HepG2 (cell line): ENCODE measurements around the gene ACTN1. TPM values are rescaled to one million over a fixed set of nuclear protein-coding genes. Genes with fewer than 3 reads are reported as not detected.

Experiments used
- ATAC-seq: fragments of 200-7000 bp; cut with Tn5 transposase; 3 replicates; pipeline ENCODE4 v1.9.1; 2020; ENCODE audit warnings: mild to moderate bottlenecking, moderate library complexity
- BruUV-seq: library from RNA; stranded (reverse); fragments of 400-500 nt; replicated peaks from 2 replicates; lab custom pipeline; 2021; lab: Mats Ljungman, UMichigan
- CTCF ChIA-PET: fragments of 300-600 bp; formaldehyde crosslinking; extraction: SDS; loops from one replicate; lab custom pipeline; 2021; ENCODE audit warnings: low total read pairs, inconsistent platforms, low intra/inter-chr PET ratio; lab: Yijun Ruan, JAX
- POLR2A ChIA-PET: fragments of 350-600 bp; sonication (Branson Sonifier 250); formaldehyde crosslinking; loops from one replicate; lab custom pipeline; 2020; ENCODE audit warnings: antibody characterized with exemption, inconsistent platforms; lab: Yijun Ruan, JAX
- DNase-seq: peaks from one replicate; pipeline ENCODE4 v3.0.0-alpha.2; 2015; ENCODE audit warnings: low spot score
- FAIRE-seq: peaks from 3 replicates; lab custom pipeline; 2011; peaks lifted over from hg19 to GRCh38; lab: Jason Lieb, UNC
- H2AFZ ChIP-seq: one replicate; pipeline ENCODE4 v1.6.1; 2011; ENCODE audit warnings: low read length, inconsistent platforms
- H3K27ac ChIP-seq: fragments of 300-600 bp; 3 replicates; pipeline ENCODE4 v1.8.0; 2011; ENCODE audit warnings: mixed run types, mild to moderate bottlenecking, mixed read lengths, low read length, inconsistent platforms; ENCODE audit not compliant: insufficient read depth; ENCODE audit errors: extremely low read length
- H3K27me3 ChIP-seq, 2 experiments: fragments of 200-600 bp in 1 of 2; 2 replicates in 1 of 2; 3 replicates in 1 of 2; pipeline versions ENCODE4 v1.6.0 to v1.8.0; 2011; ENCODE audit warnings: low read length in 2 of 2, mild to moderate bottlenecking in 2 of 2, moderate library complexity in 2 of 2, inconsistent platforms in 1 of 2; ENCODE audit not compliant: insufficient read depth in 2 of 2, control insufficient read depth in 1 of 2
- H3K36me3 ChIP-seq, 2 experiments: fragments of 200-600 bp in 1 of 2; replicated peaks in 1 of 2; 2 replicates in 1 of 2; 3 replicates in 1 of 2; pipeline versions ENCODE4 v1.5.1 to v1.8.0; 2011; ENCODE audit warnings: low read length in 2 of 2, inconsistent platforms in 1 of 2; ENCODE audit not compliant: insufficient read depth in 2 of 2, control insufficient read depth in 1 of 2
- H3K4me1 ChIP-seq: 2 replicates; pipeline ENCODE4 v1.5.1; 2012; ENCODE audit warnings: low read length, inconsistent platforms; ENCODE audit not compliant: insufficient read depth
- H3K4me2 ChIP-seq: 2 replicates; pipeline ENCODE4 v1.6.0; 2011; ENCODE audit warnings: low read depth, low read length, inconsistent platforms
- H3K4me3 ChIP-seq, 3 experiments: fragments of 200-600 bp in 1 of 3; sonication (generic), shearing (Covaris generic) in 1 of 3; replicated peaks in 1 of 3; 2 replicates each; pipeline ENCODE4 v1.5.1; 2011 to 2016; ENCODE audit warnings: low read length in 3 of 3, inconsistent platforms in 2 of 3, low read depth in 2 of 3, mild to moderate bottlenecking in 2 of 3, control low read depth in 1 of 3, mixed read lengths in 1 of 3; ENCODE audit not compliant: insufficient read depth in 1 of 3
- H3K79me2 ChIP-seq: one replicate; pipeline ENCODE4 v1.6.1; 2011; ENCODE audit warnings: low read length, inconsistent platforms; ENCODE audit not compliant: insufficient read depth
- H3K9ac ChIP-seq: 2 replicates; pipeline ENCODE4 v1.6.0; 2011; ENCODE audit warnings: mild to moderate bottlenecking, low read depth, low read length, inconsistent platforms; ENCODE audit not compliant: insufficient read depth
- H3K9me3 ChIP-seq: 2 replicates; pipeline ENCODE4 v1.5.1; 2012; ENCODE audit warnings: mild to moderate bottlenecking, low read length
- H4K20me1 ChIP-seq: 2 replicates; pipeline ENCODE4 v1.6.0; 2011; ENCODE audit warnings: inconsistent platforms, mild to moderate bottlenecking, low read length, moderate library complexity; ENCODE audit not compliant: insufficient read depth
- BCL6 ChIP-seq: IDR thresholded peaks from 2 replicates; pipeline ENCODE4 v1.6.1; 2016; ENCODE audit warnings: missing genetic modification reagents, missing compliant biosample characterization
- ISX ChIP-seq: sonication (generic); formaldehyde crosslinking; conservative IDR thresholded peaks from 2 replicates; pipeline ENCODE4 v1.5.0; 2020; ENCODE audit warnings: missing genetic modification reagents
- PATZ1 ChIP-seq: sonication (generic); formaldehyde crosslinking; IDR thresholded peaks from 2 replicates; pipeline ENCODE4 v1.4.0; 2020; ENCODE audit warnings: missing genetic modification reagents
- RBM22 ChIP-seq: fragments of 200-400 bp; formaldehyde crosslinking; optimal IDR thresholded peaks from 2 replicates; pipeline ENCODE3; 2017; ENCODE audit warnings: mild to moderate bottlenecking, low read length, moderate library complexity
- RORA ChIP-seq: sonication (generic); formaldehyde crosslinking; IDR thresholded peaks from 2 replicates; pipeline ENCODE4 v1.5.0; 2020; ENCODE audit warnings: mild to moderate bottlenecking, missing genetic modification reagents, moderate library complexity
- WGBS: methylation state at CpG from one replicate; pipeline ENCODE4 v1.1.6; 2017; ENCODE audit warnings: low lambda C conversion rate; 5-methylcytosine and 5-hydroxymethylcytosine counted together
- in situ Hi-C: cut with HindIII; loops from 2 replicates; pipeline ENCODE4 v1.10.0; 2017; ENCODE audit warnings: low pct_unique_long_range_greater_than_20kb; ENCODE audit not compliant: extremely low pct_ligation_motif_present
- intact Hi-C: fragments of 100-400 bp; cut with micrococcal nuclease; formaldehyde crosslinking; loops from one replicate; pipeline ENCODE4 v1.10.0; 2022; ENCODE audit not compliant: unreplicated experiment
- polyA plus RNA-seq, 8 experiments: library from polyadenylated mRNA; depleted of rRNA in 3 of 8; stranded (reverse) in 7 of 8; unstranded in 1 of 8; fragments of >200 nt; fragmentation: Illumina TruSeq in 4 of 8; extraction: Trizol in 4 of 8; gene quantifications; 2 replicates each; pipeline versions ENCODE4 v1.2.1 to v1.2.3, GENCODE V29; 2011 to 2016; ENCODE audit warnings: low read depth in 4 of 8, missing spikeins in 1 of 8, mixed read lengths in 1 of 8; ENCODE audit not compliant: insufficient read depth in 1 of 8
- total RNA-seq, 5 experiments: library from RNA; depleted of rRNA; stranded (reverse); fragments of >200 nt; fragmentation: Illumina TruSeq; extraction: Trizol; gene quantifications; 2 replicates each; pipeline ENCODE4 v1.2.3, GENCODE V29; 2016; ENCODE audit warnings: low read depth in 1 of 5

Gene ACTN1
- total and polyA plus RNA-seq, 2 of the 13 experiments (the other 11 are each of a cell fraction or from before 2014, with no cell fraction given) = 58.6 to 162 TPM

DNA sequence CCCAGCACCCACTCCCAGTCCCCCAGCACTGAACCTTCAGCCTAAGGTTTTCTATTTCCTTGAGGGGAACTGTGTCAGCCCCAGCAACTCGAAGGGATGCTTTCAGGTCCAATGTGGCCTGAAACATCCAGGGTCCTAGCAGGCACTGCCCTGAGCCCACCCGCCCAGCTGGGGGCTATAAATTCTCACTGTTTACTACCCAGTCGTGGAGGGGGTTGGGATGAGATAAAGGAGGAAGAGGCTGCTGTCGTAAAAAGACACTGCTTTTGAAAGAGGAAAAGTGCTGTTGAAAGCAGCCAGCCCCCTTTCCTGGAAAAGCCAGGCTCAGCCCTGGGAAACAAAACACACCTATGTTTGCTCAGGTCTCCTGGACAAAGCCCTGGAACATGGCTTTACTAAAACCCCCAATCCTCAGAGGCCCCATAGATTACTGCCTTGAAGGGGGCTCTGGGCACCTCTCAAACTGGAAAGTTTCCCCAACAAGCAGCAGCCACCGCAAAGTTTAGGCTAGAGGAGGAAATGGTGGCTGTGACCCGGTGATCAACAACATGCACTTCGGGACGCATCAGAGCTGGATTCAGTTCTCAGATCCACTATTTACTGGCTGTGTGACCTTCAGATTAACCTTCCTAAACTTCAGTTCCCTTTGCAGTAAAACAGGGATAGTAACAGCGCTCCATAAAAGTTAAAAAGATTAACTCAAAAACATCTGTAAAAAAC, 51.0 kb downstream of the ACTN1 start:
- H3K27me3 ChIP-seq = no peaks in the 10 kb centered on the region
- H3K79me2 ChIP-seq = peaks cover 89% of the 10 kb centered on the region
- no peak overlapping the region for H3K4me2 ChIP-seq
- H4K20me1 ChIP-seq = peaks cover 28% of the 10 kb centered on the region
- H3K4me1 ChIP-seq = peaks cover 74% of the 10 kb centered on the region
- in situ Hi-C loops = no loop called here
- peaks cover 12% of the 10 kb centered on the region for H3K9me3 ChIP-seq
- BruUV-seq = no TSS peak
- H3K27ac ChIP-seq = peak overlapping the region; percentile 37
- 87% methylated on average over 9 of the region's 9 CpGs for WGBS
- peaks cover 30 to 50% of the 10 kb centered on the region in 2 experiments for H3K36me3 ChIP-seq
- intact Hi-C loops = no loop called here
- TF ChIP-seq ISX (CRISPR knock-in tag) = no peak
- peak; percentile 41 for TF ChIP-seq RBM22
- TF ChIP-seq BCL6 = 0 out of 2 replicates have a peak, but pooled peaks have one; percentile 20
- TF ChIP-seq PATZ1 (CRISPR knock-in tag) = peak; percentile 13; the same call in 1 of the 2 replicates
- TF ChIP-seq, all 625 proteins: peak for 3
- DNase-seq = no peak
- no peak overlapping the region for H3K9ac ChIP-seq
- H2AFZ ChIP-seq = no peak overlapping the region
- ATAC-seq = no peak
- no peak overlapping the region for H3K4me3 ChIP-seq
- CTCF ChIA-PET = no interaction called here
- POLR2A ChIA-PET = no interaction called here
- no peak for FAIRE-seq

DNA sequence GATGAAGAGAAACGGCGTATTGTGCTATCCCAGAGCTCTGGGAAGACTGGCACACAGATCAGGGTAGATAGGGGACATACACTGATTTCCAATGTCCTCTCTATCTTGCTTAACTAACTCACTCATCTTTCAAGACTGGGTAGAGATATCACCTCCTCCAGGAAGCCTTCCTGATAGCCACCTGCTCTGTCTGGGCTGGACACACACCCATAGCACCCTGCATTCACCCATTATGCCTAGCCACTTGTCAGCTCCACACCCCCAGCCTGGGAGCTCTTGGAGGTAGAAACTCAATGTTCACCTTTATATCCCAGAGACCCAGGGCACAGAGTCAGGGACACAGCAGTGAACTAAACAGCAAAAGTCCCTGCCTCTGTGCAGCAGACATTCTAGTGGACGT, 52.0 kb downstream of the ACTN1 start:
- DNase-seq = no peak

More for the DNA sequence above, 52.0 kb downstream of the ACTN1 start:
- Histone ChIP-seq H3K79me2 (peaks cover 86% of the 10 kb centered on the region), H4K20me1 (peaks cover 28% of the 10 kb centered on the region), H3K4me2 (no peak overlapping the region), H2AFZ (no peak overlapping the region), H3K36me3 (peaks cover 38 to 60% of the 10 kb centered on the region in 2 experiments), H3K27me3 (no peaks in the 10 kb centered on the region), H3K27ac (no peak overlapping the region), H3K9me3 (peaks cover 12% of the 10 kb centered on the region), H3K4me3 (no peak overlapping the region), H3K9ac (no peak overlapping the region), H3K4me1 (peaks cover 79% of the 10 kb centered on the region)
- no peak for FAIRE-seq
- ATAC-seq = no peak
- CTCF ChIA-PET = no interaction called here
- no TSS peak for BruUV-seq
- no peak for TF ChIP-seq RORA (CRISPR knock-in tag)
- POLR2A ChIA-PET = no interaction called here
- intact Hi-C loops = no loop called here
- in situ Hi-C loops = no loop called here
- 95% methylated on average over 3 of the region's 3 CpGs for WGBS
